Cardiac fibroblast (primary cell): Measurements from ENCODE around the gene MITF.

Experiments used
- DNase-seq, 2 donors: peaks; one replicate each; pipeline versions ENCODE4 v3.0.0 to v3.0.0-alpha.2; 2010; ENCODE audit warnings: low read depth in 2 of 2
- H3K4me3 ChIP-seq, 2 donors: replicated peaks in 1 of 2; 1 replicate in 1 of 2; 2 replicates in 1 of 2; pipeline ENCODE4 v1.5.1; 2011; ENCODE audit warnings: low read depth in 2 of 2, low read length in 2 of 2, mild to moderate bottlenecking in 2 of 2, moderate library complexity in 1 of 2
- TF ChIP-seq, protein P1 (sequence below): IDR thresholded peaks from one replicate; pipeline ENCODE4 v1.5.1; 2011; ENCODE audit warnings: low read depth, mild to moderate bottlenecking, low read length, inconsistent platforms

The MITF gene

GRCh38 chr3:70011582-70011981 is 272.3 kb downstream of the MITF start:
- DNase-seq = no peak
- TF ChIP-seq, protein P1, sequence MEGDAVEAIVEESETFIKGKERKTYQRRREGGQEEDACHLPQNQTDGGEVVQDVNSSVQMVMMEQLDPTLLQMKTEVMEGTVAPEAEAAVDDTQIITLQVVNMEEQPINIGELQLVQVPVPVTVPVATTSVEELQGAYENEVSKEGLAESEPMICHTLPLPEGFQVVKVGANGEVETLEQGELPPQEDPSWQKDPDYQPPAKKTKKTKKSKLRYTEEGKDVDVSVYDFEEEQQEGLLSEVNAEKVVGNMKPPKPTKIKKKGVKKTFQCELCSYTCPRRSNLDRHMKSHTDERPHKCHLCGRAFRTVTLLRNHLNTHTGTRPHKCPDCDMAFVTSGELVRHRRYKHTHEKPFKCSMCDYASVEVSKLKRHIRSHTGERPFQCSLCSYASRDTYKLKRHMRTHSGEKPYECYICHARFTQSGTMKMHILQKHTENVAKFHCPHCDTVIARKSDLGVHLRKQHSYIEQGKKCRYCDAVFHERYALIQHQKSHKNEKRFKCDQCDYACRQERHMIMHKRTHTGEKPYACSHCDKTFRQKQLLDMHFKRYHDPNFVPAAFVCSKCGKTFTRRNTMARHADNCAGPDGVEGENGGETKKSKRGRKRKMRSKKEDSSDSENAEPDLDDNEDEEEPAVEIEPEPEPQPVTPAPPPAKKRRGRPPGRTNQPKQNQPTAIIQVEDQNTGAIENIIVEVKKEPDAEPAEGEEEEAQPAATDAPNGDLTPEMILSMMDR = no peak
- no peak overlapping the region for H3K4me3 ChIP-seq
